Ramos (cell line): Measurements from ENCODE around the gene CLCN5.
"Not testable (repeated sequence)": the region's sequence is repeated elsewhere in the genome, so short reads cannot be mapped to it uniquely, and the experiment has no call there.

ENCODE experiments used
- in situ Hi-C: fragments of 300-500 bp; cut with MboI; formaldehyde crosslinking; loops from one replicate; pipeline ENCODE4 v1.14.3; 2022; ENCODE audit warnings: low sequenced_read_pairs; ENCODE audit not compliant: unreplicated experiment

CLCN5 gene

GRCh38 chrX:49992853-49993252 lies 70.5 kb downstream of the CLCN5 start:
- in situ Hi-C loops: no loop called here

DNA sequence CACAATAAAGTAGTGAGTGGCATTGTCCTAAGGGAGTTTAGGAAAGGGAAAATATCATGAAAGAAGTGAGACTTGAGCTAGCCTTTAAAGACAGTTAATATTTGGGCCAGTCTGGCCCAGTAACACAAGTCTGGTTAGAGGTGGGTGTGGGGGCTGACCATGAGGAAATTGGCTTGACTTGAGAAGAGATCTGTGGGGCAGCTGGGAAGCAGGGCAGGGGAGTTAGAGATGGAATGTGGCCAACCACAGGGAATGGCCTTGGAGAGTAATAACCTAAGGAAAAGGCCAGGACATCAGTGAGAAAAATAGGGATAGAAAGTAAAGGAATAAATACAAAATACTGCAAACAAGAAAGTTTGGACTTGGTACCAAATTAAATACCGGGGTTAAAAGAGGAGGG lies 71.3 kb downstream of the CLCN5 start:
- in situ Hi-C loops: no loop called here

DNA sequence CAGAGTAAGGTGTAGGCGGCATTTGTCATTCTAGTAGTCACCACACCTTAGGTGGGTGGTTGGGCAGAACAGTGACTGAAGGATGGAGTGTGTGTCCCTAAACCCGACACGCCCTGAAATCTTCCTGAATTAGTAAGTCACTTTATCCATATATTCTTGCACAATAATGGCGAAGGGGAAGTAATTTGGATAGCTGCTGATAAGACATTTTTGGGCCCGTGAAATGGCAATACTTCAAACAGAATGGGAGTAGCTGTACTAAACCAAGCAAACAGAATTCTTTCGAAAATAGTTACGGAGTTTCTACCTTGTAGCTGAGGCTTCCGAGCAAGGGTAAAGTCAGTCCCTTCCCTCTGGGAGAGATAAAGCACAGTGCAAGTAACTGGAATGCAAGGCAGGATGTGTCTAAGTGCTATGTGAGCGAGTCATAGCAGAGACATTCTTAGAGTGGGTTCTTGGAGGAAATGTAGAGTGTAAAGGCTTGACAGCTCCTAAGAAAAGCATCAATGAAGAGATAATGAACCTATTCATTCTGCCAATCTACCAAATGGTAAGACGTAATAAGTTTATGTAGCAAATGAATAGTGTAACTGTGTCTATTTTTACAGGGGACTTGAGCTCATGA lies 72.8 kb downstream of the CLCN5 start:
- in situ Hi-C loops: no loop called here

DNA sequence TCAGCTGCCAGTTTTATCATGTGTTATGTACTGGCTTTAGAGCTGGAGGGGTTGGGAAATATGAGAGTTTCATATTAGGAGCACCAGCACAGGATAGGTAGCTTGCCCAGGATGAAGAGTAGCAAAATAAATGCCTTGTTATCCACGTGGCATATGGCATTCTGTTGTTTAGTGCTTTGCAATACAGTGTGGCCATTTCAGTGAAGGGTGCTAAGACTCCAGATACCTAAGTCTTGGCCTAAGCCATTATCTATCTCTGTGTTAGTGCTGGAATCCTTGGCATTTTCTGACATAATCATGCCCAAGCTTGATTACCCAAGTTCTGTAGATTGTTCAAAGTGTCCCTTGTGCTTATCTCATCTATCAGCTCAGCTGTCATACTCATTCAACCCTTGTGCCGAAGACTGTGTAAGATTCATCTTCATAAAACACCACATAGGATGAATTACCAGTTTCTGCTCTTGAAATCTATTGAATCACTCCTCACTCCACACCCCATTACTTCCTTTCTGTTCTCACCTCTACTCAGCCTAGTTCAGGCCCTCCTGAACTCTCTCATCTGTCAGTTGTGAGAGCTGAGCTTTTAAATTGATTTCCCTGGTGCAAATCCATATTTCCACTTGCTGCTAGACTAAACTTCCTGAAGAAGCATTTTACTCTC lies 73.5 kb downstream of the CLCN5 start:
- in situ Hi-C loops: no loop called here

DNA sequence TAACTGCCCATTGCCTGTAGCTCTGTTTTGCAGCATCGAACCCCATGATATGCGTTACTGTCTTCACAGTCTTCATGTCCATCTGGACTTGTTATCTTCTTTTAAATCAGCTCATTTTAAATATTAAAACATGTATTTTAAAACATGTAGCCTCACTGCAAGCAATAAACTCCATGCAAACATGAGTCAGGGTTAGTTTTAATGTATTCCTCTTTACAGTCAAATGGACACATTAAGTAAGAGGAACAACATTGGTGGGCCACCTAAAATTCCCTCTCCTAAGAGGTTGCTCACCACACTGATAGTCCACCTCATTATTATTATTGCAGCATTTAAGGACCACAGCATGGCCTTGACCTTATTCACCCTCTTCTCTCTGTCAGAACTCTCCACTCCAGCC lies 74.1 kb downstream of the CLCN5 start:
- in situ Hi-C loops: no loop called here

DNA sequence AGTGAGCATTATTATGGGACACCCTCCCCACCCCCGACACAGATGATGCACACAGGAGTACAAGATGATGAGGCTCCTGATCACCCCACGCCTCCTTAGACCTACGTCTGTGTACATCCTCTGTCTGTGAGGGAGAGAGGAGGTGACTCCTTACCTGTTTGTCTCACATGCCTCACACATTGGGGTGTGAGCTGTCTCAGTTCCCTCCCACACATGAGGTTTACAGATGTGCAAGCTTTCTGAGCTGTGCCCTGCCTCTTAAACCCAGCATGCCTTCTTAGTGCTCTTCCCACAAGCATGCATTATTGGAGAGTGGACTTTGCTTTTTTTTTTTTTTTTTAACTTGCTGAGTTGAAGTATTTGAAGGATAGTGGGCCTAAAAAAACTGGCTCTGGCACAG lies 76.7 kb downstream of the CLCN5 start:
- in situ Hi-C loops: no loop called here

DNA sequence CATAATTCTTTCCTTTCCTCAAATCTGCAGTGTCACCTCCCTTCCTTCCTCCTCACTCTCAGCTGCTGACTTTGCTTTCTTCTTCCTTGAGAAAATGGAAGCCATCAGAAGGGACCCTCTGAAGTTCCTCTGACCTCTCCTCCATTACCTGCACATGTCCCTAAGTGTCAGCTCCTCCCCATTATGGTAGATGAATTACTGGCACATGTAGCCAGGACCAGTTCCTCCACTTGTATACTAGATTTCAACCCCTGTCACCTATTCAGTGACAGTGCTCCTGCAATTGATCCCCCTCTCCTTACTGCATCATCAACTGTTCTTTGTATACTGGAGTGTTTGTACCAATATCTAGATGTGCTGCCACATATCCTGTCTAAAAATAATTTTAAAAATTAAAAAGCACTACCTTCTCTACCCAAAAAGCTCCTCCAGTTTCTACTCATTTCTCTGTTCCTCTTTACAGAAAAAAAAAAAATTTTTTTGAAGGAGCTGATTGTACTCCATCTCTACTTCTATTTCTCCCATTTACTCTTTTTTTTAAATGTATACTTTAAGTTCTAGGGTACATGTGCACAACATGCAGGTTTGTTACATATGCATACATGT lies 78.6 kb downstream of the CLCN5 start:
- in situ Hi-C loops: no loop called here

GRCh38 chrX:50002067-50002714 lies 79.8 kb downstream of the CLCN5 start:
- in situ Hi-C loops: no loop called here

GRCh38 chrX:50003467-50003866 lies 81.1 kb downstream of the CLCN5 start:
- in situ Hi-C loops: no loop called here

DNA sequence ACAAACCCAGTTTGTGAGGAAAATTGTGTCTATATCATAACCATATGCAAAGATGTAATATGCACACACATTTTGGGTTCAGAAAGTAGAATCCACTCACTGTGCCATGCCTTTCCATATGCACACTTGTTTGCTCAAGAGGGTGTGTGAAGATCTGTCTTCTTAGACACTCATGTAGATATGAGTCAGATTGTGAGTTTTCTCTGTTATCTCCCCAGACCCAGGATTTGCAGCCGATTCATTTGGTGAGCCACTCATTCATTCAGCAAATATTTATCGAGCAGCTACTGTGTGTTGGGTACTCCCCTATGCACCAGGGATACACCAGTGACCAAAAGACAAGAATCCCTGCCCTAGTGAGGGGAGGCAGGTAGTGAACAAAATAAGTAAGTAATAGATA lies 81.5 kb downstream of the CLCN5 start:
- in situ Hi-C loops: no loop called here

DNA sequence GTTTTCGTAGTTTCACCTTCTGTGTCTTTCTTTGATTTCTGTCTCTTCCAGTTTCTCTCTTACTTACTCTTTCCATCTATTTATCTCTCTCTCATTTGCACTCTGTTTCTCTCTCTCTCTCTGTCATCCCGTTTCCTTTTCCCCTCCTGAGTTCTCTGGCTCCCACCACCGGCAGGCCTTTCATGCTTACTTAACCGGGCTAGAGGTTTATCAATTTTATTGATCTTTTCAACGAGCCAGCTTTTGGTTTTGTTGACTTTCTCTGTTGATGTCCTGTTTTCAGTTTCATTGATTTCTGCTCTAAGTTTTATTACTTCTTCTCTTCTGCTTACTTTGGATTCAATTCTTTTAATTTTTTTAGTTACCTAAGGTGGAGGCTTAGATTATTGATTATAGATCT lies 103.2 kb downstream of the CLCN5 start:
- in situ Hi-C loops: not testable (repeated sequence)

DNA sequence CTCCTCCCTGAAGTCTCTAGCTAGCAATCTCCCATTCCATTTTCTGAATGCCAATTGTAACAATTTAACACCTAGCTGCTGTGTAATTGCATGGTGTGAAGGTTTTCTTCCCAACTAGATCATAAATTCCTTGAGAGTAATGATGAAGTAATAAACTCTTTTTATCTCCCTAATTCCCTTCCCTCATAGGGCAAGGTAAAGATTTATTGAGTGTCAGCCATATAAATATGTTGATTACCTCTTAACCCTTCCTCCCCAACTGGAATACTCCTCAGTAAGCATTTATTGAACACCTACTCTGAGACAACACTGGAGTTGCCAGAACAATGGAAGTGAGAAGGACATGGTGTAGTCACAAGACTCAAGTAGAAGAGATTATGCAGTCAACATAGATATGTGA lies 112.7 kb downstream of the CLCN5 start:
- in situ Hi-C loops: no loop called here

- in situ Hi-C loops: no loop called here
Measured at GRCh38 chrX:50036426-50036825, 114.0 kb downstream of the CLCN5 start.

DNA sequence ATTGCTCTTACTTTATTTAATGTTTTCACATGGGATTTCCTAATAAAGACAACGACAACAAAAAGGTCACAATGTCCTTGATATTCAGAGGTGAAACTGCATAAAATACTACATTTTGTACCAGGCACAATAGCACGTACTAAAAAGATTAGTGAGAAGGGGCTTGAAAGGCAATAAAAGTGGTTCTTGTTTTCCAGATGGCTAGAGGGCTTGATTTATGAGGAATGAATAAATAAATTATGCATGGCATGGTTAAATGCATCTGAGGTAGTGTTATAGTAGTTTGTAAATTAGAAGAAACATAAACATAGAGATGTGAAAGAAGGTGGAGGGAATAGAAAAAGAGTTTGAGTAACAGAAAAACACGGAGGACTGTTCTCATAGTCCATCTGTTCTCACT lies 123.4 kb downstream of the CLCN5 start:
- in situ Hi-C loops: no loop called here

DNA sequence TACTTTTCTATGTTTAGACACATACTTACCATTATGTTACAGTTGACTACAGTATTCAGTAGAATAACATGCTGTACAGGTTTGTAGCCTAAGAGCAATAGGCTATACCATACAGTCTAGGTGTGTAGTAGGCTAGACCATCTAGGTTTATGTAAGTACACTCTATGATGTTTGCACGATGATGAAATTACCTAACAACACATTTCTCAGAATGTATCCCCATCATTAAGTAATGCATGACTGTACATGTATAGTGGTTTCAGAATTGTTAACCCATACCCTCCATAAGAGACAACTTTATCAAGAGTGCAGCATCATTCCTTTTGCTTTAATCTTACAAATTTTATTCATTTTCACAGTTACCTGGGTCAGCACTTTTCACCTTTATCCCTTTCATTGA lies 126.8 kb downstream of the CLCN5 start:
- in situ Hi-C loops: no loop called here

DNA sequence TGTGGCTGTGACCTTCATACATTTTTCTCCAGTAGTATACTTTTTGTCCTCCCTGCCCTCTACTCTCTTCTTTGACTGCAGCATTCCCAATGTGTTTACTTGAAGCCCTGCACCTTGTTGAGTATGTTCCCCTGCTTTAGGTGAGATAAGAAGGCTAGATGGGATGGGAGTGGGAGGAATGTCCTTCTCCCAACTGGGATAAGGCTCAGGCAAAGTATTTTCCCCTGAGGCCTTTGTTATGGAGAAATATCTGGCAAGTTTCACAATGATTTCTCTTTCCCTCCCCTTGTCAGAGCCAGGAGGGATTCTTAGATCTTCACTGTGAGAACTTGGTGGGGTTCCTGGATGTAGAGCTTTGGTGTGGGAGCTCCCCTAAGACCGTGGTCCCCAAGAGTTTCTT lies 131.8 kb downstream of the CLCN5 start:
- in situ Hi-C loops: no loop called here

- in situ Hi-C loops: no loop called here
Measured at GRCh38 chrX:50066318-50066937, 144.0 kb downstream of the CLCN5 start.

GRCh38 chrX:50067435-50068284 lies 145.3 kb downstream of the CLCN5 start:
- in situ Hi-C loops: no loop called here

- in situ Hi-C loops: no loop called here
Measured at GRCh38 chrX:50068285-50068563, 145.8 kb downstream of the CLCN5 start.

GRCh38 chrX:50068893-50069292 lies 146.5 kb downstream of the CLCN5 start:
- in situ Hi-C loops: no loop called here
